IPS-20b (cell line): ENCODE measurements around the gene LTC4S.
"Not testable (repeated sequence)": the region's sequence is repeated elsewhere in the genome, so short reads cannot be mapped to it uniquely, and the experiment has no call there.

Experiments used
- H3K27ac ChIP-seq: one replicate; pipeline ENCODE4 v1.5.1; 2013; ENCODE audit warnings: low read length
- H3K27me3 ChIP-seq: 2 replicates; pipeline ENCODE4 v1.6.1; 2013; ENCODE audit warnings: mild to moderate bottlenecking, low read length, inconsistent platforms; ENCODE audit not compliant: insufficient read depth
- H3K36me3 ChIP-seq: 2 replicates; pipeline ENCODE4 v1.6.1; 2013; ENCODE audit warnings: low read depth, mild to moderate bottlenecking, inconsistent platforms, low read length, moderate library complexity; ENCODE audit not compliant: insufficient read depth
- H3K4me1 ChIP-seq: 2 replicates; pipeline ENCODE4 v1.6.1; 2013; ENCODE audit warnings: mild to moderate bottlenecking, control low read depth, inconsistent platforms, low read length, moderate library complexity; ENCODE audit not compliant: insufficient read depth
- H3K4me3 ChIP-seq: 2 replicates; pipeline ENCODE4 v1.5.1; 2013; ENCODE audit warnings: mild to moderate bottlenecking, low read length, inconsistent platforms
- H3K9ac ChIP-seq: 2 replicates; pipeline ENCODE4 v1.6.1; 2013; ENCODE audit warnings: low read depth, mild to moderate bottlenecking, inconsistent platforms, low read length, moderate library complexity
- H3K9me3 ChIP-seq: 2 replicates; pipeline ENCODE4 v1.6.1; 2013; ENCODE audit warnings: mild to moderate bottlenecking, low read depth, low read length, inconsistent platforms; ENCODE audit not compliant: insufficient read depth

Gene LTC4S, protein sequence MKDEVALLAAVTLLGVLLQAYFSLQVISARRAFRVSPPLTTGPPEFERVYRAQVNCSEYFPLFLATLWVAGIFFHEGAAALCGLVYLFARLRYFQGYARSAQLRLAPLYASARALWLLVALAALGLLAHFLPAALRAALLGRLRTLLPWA

DNA sequence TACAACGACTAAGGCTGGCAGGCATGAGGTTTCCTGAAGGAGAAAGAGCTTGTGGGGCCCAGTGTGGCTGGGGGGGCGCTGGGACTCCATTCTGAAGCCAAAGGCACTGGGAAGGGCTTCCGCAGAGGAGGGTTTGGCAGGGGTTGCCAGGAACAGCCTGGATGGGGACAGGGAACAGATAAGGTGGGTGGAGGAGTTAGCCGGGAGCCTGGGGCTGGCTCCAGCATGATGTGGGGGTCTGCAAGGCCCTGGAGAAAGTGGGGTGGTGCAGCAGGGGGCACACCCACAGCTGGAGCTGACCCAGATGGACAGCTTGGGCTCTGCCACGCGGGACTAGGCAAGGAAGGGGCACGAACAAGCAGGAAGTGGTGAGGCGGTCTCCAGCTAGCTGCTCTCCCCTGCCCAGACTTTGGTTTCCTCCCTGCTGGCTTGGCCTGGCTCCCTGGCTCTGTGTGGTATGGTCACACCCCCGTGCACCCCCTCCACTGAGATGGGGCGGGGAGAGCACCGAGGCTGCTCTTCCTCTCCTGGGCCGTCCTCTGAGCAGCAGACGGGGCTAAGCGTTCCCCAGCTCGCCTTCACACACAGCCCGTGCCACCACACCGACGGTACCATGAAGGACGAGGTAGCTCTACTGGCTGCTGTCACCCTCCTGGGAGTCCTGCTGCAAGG, at the start of gene LTC4S:
Gene LTC4S (plus strand): TSS at position 519 of the 672 bp plus-strand sequence. CDS start 95 bp downstream, at position 614.
- peaks cover 7% of the 10 kb centered on the region; the same call in 1 of the 2 replicates for H3K4me1 ChIP-seq
- H3K9me3 ChIP-seq, result no peaks in the 10 kb centered on the region
- peak within 1 kb of the TSS; percentile 66; the same call in 1 of the 2 replicates for H3K4me3 ChIP-seq
- peaks cover 17% of the 10 kb centered on the region; the same call in 1 of the 2 replicates for H3K36me3 ChIP-seq
- H3K9ac ChIP-seq, result 0 out of 2 replicates have a peak within 1 kb of the TSS, but pooled peaks have one; percentile 59
- H3K27ac ChIP-seq, result no peak within 1 kb of the TSS
- 0 out of 2 replicates have a peak, but pooled peaks cover 6% of the 10 kb centered on the region for H3K27me3 ChIP-seq

DNA sequence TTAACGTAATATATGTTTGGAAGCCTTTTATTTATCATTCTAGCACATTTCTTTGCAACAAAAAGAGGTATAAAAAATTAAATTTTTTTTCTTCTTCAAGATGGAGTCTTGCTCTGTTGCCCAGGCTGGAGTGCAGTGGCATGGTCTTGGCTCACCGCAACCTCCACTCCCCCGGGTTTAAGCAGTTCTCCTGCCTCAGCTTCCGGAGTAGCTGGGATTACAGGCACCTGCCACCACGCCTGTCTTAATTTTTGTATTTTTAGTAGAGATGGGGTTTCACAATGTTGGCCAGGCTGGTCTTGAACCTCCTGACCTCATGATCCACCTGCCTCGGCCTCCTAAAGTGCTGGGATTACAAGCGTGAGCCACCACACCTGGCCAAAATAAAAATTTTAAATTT, 49.7 kb upstream of the LTC4S start:
- H3K9ac ChIP-seq, H3K9me3 ChIP-seq, H3K4me1 ChIP-seq, H3K4me3 ChIP-seq, H3K27ac ChIP-seq, H3K27me3 ChIP-seq: not testable (repeated sequence)
- H3K36me3 ChIP-seq, result peaks cover 18% of the 10 kb centered on the region; the same call in 1 of the 2 replicates

DNA sequence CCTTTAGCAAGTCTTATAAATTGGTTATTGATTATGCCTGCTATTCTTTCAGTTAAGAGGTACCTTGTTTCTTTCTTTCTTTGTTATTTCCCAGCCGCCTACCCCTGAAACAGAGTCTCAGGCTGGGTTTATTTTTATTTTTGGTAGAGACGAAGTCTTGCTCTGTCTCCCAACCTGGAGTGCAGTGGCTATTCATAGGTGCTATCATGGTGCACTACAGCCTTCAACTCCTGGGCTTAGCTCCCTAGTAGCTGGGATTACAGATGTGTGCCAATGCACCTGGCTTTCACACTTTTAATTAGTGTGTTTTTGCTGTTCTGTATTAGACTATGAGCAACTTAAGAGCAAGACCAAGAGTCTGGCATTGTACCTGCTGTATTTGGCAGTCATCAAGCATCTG, 46.9 kb upstream of the LTC4S start:
- Histone ChIP-seq H3K4me3 (no peak overlapping the region), H3K36me3 (no peaks in the 10 kb centered on the region; the same call in 1 of the 2 replicates), H3K9me3 (no peaks in the 10 kb centered on the region), H3K4me1 (no peaks in the 10 kb centered on the region), H3K27me3 (no peaks in the 10 kb centered on the region), H3K9ac (no peak overlapping the region), H3K27ac (no peak overlapping the region)

DNA sequence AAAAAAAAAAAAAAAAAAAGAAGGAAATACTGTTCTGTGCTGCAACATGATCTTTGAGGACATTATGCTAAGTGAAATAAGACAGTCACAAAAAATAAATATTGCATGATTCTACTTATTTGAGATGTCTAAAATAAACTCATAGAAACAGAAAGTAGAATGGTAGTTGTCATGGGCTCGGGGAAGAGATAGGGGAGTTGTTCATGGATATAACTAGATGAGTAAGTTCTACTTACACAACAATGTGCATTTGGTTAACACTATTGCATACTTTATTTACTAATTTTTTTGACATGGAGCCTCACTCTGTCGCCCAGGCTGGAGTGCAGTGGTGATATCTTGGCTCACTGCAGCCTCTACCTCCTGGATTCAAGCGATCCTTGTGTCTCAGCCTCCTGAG, 46.0 kb upstream of the LTC4S start:
- no peaks in the 10 kb centered on the region for H3K27me3 ChIP-seq
- no peak overlapping the region for H3K27ac ChIP-seq
- no peaks in the 10 kb centered on the region for H3K4me1 ChIP-seq
- no peaks in the 10 kb centered on the region; the same call in 1 of the 2 replicates for H3K36me3 ChIP-seq
- H3K9ac ChIP-seq, result no peak overlapping the region
- H3K4me3 ChIP-seq, result no peak overlapping the region
- H3K9me3 ChIP-seq, result no peaks in the 10 kb centered on the region

DNA sequence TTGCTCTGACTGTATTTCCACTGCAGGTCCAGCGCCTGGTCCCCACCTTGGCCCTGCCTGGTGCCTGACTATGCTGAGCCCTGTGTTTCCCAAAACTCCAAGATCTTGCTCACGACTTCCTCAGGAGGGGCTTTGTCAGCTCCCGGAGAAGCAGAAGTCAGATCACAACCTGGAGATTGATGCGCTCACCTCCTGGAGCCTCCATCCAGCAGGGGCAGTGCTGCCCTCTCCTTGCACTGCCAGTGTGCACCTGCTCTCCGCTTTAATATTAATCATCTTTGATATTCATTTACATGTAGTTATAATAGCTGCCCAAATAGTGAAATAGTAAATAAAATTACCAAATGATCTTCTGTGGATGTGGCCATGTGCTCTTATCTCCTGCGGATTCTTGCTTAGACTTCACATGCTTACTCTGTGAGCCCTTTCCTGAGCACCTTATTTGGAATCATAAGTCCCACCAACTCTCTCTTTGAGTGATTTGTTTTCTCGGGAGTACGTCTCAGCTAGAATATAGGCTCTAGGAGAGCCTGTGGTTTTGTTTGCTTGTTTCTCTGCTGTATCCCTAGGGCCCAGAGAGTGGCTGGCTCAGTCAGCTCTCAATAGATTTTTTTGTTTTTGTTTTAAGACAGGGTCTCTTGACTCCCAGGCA, 43.8 kb upstream of the LTC4S start:
- Histone ChIP-seq H3K4me1 (peaks cover 10% of the 10 kb centered on the region), H3K36me3 (no peaks in the 10 kb centered on the region; the same call in 1 of the 2 replicates), H3K27ac (no peak overlapping the region)

DNA sequence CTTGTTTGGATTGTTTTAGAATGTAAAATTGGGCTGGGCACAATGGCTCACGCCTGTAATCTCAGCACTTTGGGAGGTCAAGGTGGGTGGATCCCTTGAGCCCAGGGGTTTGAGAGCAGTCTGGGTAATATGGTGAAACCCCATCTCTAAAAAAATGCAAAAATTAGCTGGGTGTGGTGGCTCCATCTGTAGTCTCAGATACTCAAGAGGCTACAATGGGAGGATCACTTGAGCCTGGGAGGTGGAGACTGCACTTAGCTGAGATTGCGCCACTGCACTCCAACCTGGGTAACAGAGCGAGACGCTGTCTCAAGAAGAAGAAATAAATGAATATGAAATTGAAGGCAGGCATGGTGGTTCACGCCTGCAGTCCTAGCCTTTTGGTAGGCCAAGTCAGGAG, 39.8 kb upstream of the LTC4S start:
- H3K4me1 ChIP-seq, result peaks cover 16% of the 10 kb centered on the region
- H3K27me3 ChIP-seq, result no peaks in the 10 kb centered on the region
- no peak overlapping the region for H3K4me3 ChIP-seq
- no peaks in the 10 kb centered on the region for H3K9me3 ChIP-seq
- H3K36me3 ChIP-seq, result no peaks in the 10 kb centered on the region; the same call in none of the 2 replicates
- no peak overlapping the region for H3K9ac ChIP-seq
- no peak overlapping the region for H3K27ac ChIP-seq

More for the DNA sequence above, 43.8 kb upstream of the LTC4S start:
- Histone ChIP-seq H3K4me3 (no peak overlapping the region), H3K9me3 (no peaks in the 10 kb centered on the region), H3K27me3 (no peaks in the 10 kb centered on the region), H3K9ac (no peak overlapping the region)

DNA sequence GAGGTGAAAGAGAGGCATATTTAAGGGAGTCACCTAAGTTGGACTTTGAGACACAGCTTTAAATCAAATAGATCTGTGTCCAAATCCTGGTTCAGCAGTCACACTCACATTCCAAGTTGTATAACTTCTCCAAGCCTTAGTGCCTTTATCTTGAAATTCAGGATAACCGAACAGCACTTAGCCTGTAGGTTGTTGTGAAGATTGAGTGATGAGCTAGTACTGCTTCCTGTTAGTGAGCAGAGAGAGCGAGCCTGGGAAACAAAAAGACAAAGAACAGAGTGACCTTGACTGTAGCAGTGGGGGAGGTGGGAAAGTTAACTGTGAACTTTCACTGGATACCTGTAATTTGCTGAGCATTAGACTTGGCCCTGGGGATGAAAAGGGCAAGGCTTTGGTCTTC, 38.8 kb upstream of the LTC4S start:
- Histone ChIP-seq H3K9ac (peak overlapping the region; percentile 2; the same call in 1 of the 2 replicates), H3K4me1 (peaks cover 18% of the 10 kb centered on the region), H3K4me3 (peak overlapping the region; percentile 14; the same call in 1 of the 2 replicates), H3K27ac (no peak overlapping the region), H3K9me3 (no peaks in the 10 kb centered on the region), H3K27me3 (no peaks in the 10 kb centered on the region), H3K36me3 (no peaks in the 10 kb centered on the region; the same call in none of the 2 replicates)

DNA sequence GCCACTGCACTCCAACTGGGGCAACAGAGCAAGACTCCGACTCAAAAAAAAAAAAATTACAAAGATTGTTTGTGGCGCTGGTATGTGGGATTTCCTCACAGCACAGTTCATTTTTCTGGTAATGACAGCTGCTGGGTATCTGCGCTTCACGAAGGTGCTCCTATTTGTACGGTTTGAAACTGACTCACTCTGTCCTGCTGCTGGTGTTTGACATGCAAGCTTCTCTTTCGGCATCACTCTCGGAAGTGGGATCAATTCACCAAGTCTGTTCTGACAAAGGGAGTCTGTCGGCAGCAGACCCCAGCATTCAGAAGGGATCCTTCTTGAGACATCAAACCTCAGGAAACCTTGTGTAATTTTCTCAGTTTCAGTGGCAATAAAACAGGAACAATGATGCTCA, 34.8 kb upstream of the LTC4S start:
- H3K4me3 ChIP-seq, result no peak overlapping the region
- no peaks in the 10 kb centered on the region for H3K27me3 ChIP-seq
- H3K4me1 ChIP-seq, result peaks cover 36% of the 10 kb centered on the region
- H3K36me3 ChIP-seq, result no peaks in the 10 kb centered on the region; the same call in 1 of the 2 replicates
- H3K9ac ChIP-seq, result no peak overlapping the region
- no peaks in the 10 kb centered on the region for H3K9me3 ChIP-seq
- H3K27ac ChIP-seq, result no peak overlapping the region

DNA sequence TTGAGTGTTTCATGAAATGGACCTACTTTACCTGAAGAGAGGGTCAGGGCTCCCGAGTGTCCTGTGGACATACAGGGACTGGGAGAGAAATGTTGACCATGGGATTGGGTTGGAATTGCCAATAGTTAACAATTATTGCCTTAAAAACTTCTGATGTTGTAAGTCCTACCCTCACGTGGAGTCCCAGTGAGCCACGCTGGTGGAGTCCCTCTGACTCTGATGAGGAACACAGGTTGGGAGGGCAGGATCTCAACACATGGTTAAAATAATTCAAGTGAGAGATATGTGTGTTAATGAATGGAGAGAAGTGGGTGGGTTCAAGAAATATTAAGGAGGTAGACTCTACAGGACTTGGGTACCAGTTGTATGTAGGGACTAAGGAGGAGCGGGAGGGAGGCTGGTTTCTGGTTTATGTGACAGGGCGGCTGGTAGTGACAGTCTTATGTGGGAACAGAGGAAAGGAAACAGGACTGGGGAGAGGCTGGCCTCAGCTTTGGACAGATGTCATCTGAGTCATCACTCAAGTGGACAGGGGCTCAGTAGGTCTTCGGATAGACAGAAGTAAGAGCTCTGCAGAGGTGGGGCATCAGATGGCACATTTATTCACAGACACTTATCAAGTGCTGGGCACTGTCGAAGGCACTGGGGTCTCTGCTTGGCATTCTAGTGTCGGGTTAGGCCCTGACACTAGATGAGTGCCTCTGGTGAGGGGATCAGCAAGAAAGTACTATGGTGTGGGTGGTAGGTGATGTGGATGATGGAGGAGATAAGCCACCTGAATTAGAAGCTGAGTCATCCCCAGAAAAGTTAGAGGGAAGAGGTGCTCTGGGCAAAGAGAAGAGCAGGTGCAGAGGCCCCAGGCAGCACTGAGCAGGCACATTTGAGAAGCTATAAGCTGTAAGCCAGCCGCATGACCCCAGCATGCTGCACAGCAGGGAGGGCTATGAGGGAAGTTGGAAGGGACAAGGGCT, 33.9 kb upstream of the LTC4S start:
- H3K9me3 ChIP-seq, result no peaks in the 10 kb centered on the region
- no peak overlapping the region for H3K4me3 ChIP-seq
- H3K9ac ChIP-seq, result no peak overlapping the region
- peaks cover 28% of the 10 kb centered on the region for H3K4me1 ChIP-seq
- no peaks in the 10 kb centered on the region; the same call in 1 of the 2 replicates for H3K36me3 ChIP-seq
- no peak overlapping the region for H3K27ac ChIP-seq
- H3K27me3 ChIP-seq, result no peaks in the 10 kb centered on the region

DNA sequence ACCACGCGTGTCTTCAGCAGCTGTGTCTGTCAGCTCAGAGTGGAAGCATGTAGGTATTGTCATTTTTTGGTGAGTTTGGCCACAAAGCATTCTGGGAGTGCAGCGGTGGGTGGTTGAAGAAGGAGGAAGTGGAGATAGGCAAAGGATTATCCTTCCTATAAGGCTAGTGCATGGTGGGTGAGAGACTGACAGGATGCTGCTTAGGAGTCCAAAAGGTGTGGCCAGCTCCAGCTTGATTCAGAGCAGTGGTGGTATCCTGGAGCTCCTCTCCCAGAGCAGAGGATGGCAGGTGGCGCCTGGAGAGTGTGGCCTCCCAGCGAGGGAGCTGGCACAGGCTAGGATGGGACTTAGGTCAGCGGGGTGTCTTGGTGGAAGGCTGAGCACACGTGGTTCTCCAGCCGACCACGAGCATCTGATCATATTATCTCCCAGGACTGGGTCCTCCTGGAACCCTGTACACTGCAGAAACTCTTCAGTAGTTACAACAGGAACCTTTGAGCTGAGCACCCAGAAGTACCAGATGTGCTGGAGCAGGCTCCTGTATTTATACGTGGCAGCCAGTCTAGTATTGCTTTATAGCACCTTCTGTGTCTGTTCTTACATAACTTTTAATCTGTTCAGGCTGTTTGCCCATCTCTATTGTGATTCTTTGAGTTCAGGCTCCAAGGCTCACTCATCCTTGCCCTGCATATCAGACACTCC, 31.6 kb upstream of the LTC4S start:
- no peaks in the 10 kb centered on the region for H3K27me3 ChIP-seq
- H3K4me3 ChIP-seq, result no peak overlapping the region
- H3K4me1 ChIP-seq, result peaks cover 21% of the 10 kb centered on the region
- H3K9ac ChIP-seq, result no peak overlapping the region
- peaks cover 23% of the 10 kb centered on the region for H3K36me3 ChIP-seq
- no peaks in the 10 kb centered on the region for H3K9me3 ChIP-seq
- no peak overlapping the region for H3K27ac ChIP-seq
